DOHH2 (cell line): ENCODE data around the gene HOXC11.

ENCODE experiments used
- H3F3A ChIP-seq: fragments of 200-600 bp; sonication (generic), shearing (Covaris generic); 2 replicates; pipeline ENCODE4 v1.6.0; 2016; ENCODE audit warnings: antibody characterized with exemption, mild to moderate bottlenecking; ENCODE audit not compliant: control insufficient read depth, insufficient read depth
- H3K27ac ChIP-seq: fragments of 200-600 bp; sonication (generic); 2 replicates; pipeline ENCODE4 v1.5.1; 2014; ENCODE audit warnings: low read depth, mild to moderate bottlenecking, low read length, moderate library complexity
- H3K27me3 ChIP-seq: fragments of 200-600 bp; sonication (generic); 2 replicates; pipeline ENCODE4 v1.6.1; 2014; ENCODE audit warnings: mild to moderate bottlenecking, low read length, mixed read lengths; ENCODE audit not compliant: control insufficient read depth
- H3K36me3 ChIP-seq: fragments of 200-600 bp; sonication (generic); 2 replicates; pipeline ENCODE4 v1.6.1; 2014; ENCODE audit warnings: mild to moderate bottlenecking, low read length, moderate library complexity, mixed read lengths; ENCODE audit not compliant: control insufficient read depth
- H3K4me1 ChIP-seq: fragments of 200-600 bp; sonication (generic); 2 replicates; pipeline ENCODE4 v1.6.1; 2014; ENCODE audit warnings: mild to moderate bottlenecking, low read length, mixed read lengths; ENCODE audit not compliant: control insufficient read depth
- H3K4me2 ChIP-seq: fragments of 200-600 bp; sonication (generic); 2 replicates; pipeline ENCODE4 v1.6.0; 2014; ENCODE audit warnings: mild to moderate bottlenecking, low read length, moderate library complexity
- H3K4me3 ChIP-seq: fragments of 200-600 bp; sonication (generic); 2 replicates; pipeline ENCODE4 v1.5.1; 2014; ENCODE audit warnings: mild to moderate bottlenecking, low read length, mixed read lengths
- H3K79me2 ChIP-seq: fragments of 200-600 bp; sonication (generic); 2 replicates; pipeline ENCODE4 v1.6.1; 2014; ENCODE audit warnings: mild to moderate bottlenecking, low read length, mixed read lengths; ENCODE audit not compliant: control insufficient read depth
- H3K9me2 ChIP-seq: fragments of 200-600 bp; sonication (generic); replicated peaks from 2 replicates; pipeline ENCODE4 v1.6.1; 2014; ENCODE audit warnings: mild to moderate bottlenecking, low read length, mixed read lengths; ENCODE audit not compliant: control insufficient read depth
- H3K9me3 ChIP-seq: fragments of 200-600 bp; sonication (generic); 2 replicates; pipeline ENCODE4 v1.6.1; 2014; ENCODE audit warnings: antibody characterized with exemption, low read length, mixed read lengths; ENCODE audit not compliant: control insufficient read depth, insufficient read depth
- H4K20me1 ChIP-seq: fragments of 200-600 bp; sonication (generic); 2 replicates; pipeline ENCODE4 v1.6.0; 2014; ENCODE audit warnings: low read depth, mild to moderate bottlenecking, antibody characterized with exemption, low read length, moderate library complexity; ENCODE audit not compliant: control insufficient read depth, insufficient read depth
- EZH2phosphoT487 ChIP-seq: fragments of 200-600 bp; sonication (generic); IDR thresholded peaks from 2 replicates; pipeline ENCODE4 v1.6.1; 2017; ENCODE audit warnings: borderline replicate concordance, mild to moderate bottlenecking, antibody characterized with exemption, low read length, moderate library complexity, mixed read lengths
- TF ChIP-seq, protein P1 (sequence below): fragments of 200-600 bp; sonication (generic); IDR thresholded peaks from one replicate; pipeline ENCODE4 v1.5.1; 2014; ENCODE audit warnings: antibody characterized with exemption, mild to moderate bottlenecking, low read depth, low read length; ENCODE audit not compliant: poor library complexity, severe bottlenecking

The HOXC11 gene

DNA sequence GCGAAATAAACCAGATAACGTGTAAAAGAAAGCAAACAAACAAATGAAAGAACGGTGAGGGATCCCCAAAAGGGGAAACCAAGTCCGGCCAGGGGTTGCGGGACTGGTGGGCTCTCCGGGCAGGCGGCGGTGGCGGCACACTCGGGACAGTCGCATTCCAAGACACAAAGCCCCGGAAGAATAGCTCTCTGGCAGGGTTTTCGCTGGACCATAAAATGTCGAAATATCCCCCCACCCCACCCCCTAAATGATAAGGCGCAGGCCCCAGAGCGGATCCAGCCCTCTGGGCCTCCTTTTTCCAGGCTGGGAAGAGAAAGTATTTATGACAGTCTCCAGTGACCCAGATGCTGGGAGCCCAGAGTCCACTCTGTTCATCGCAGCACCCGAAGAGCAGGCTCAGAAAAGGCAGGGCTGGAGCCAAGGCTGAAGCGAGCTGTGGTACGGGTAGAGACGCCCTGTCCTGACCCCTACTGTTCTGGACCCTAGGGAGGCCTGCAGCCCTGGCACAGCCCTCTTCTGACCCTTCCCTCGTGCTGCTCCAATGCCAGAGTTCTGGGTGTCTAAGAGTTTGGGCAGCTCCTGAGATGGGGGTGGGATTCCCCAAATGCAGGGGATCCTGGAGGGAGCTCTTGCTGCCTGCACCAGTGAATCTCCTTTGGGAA lies 33.8 kb downstream of the HOXC11 start:
- Histone ChIP-seq H3K9me3 (no peaks in the 10 kb centered on the region), H3K4me2 (peak overlapping the region; percentile 78), H3F3A (no peaks in the 10 kb centered on the region), H3K4me3 (peak overlapping the region; percentile 61), H3K4me1 (peaks cover 27% of the 10 kb centered on the region), H3K79me2 (no peaks in the 10 kb centered on the region), H4K20me1 (no peaks in the 10 kb centered on the region), H3K27ac (no peak overlapping the region), H3K36me3 (no peaks in the 10 kb centered on the region), H3K9me2 (no peaks in the 10 kb centered on the region), H3K27me3 (peaks cover 94% of the 10 kb centered on the region)
- TF ChIP-seq, protein P1, sequence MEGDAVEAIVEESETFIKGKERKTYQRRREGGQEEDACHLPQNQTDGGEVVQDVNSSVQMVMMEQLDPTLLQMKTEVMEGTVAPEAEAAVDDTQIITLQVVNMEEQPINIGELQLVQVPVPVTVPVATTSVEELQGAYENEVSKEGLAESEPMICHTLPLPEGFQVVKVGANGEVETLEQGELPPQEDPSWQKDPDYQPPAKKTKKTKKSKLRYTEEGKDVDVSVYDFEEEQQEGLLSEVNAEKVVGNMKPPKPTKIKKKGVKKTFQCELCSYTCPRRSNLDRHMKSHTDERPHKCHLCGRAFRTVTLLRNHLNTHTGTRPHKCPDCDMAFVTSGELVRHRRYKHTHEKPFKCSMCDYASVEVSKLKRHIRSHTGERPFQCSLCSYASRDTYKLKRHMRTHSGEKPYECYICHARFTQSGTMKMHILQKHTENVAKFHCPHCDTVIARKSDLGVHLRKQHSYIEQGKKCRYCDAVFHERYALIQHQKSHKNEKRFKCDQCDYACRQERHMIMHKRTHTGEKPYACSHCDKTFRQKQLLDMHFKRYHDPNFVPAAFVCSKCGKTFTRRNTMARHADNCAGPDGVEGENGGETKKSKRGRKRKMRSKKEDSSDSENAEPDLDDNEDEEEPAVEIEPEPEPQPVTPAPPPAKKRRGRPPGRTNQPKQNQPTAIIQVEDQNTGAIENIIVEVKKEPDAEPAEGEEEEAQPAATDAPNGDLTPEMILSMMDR: no peak
- TF ChIP-seq EZH2phosphoT487: no peak; the same call in none of the 2 replicates

DNA sequence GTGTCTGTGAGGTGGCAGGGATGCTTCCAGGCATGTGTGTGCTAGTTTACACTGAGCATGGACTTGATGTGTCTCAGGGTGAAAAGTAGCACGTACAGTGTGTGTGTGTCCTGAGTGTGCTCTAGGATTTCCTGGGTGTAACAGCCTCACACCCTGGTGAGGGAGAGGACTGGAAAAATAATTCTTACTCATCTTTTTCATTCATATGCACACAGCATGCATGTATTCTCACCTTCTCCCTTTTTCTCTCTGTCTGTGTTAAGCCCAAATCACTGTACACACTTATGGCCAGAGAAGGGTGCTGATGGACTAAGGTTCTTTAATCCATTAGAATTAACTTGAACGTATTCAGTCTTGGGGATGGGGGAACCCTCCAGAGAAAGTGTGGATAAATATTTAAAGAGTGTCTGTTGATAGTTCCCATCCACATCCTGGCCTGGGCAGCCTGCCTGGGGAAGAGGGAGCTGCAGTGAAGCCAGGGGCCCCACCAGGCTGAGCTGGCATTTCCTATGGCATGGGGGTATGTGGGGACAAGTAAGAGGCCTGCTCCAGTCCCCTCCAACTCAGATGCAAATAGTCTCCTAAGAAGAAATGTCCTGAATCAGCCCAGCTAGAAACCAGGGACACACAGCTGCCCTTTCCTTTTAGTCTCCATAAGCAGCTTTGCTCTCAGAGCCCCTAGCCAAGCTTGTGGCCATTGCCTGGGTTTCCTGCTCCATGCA lies 34.8 kb downstream of the HOXC11 start:
- peaks cover 88% of the 10 kb centered on the region for H3K27me3 ChIP-seq
- no peaks in the 10 kb centered on the region for H3K36me3 ChIP-seq
- H3K27ac ChIP-seq: no peak overlapping the region
- no peaks in the 10 kb centered on the region for H4K20me1 ChIP-seq
- H3K4me3 ChIP-seq: no peak overlapping the region
- TF ChIP-seq, protein P1: no peak
- no peak for TF ChIP-seq EZH2phosphoT487
- H3K79me2 ChIP-seq: no peaks in the 10 kb centered on the region
- no peaks in the 10 kb centered on the region; the same call in 1 of the 2 replicates for H3F3A ChIP-seq
- no peaks in the 10 kb centered on the region for H3K9me3 ChIP-seq
- peaks cover 27% of the 10 kb centered on the region for H3K4me1 ChIP-seq
- no peaks in the 10 kb centered on the region for H3K9me2 ChIP-seq
- no peak overlapping the region for H3K4me2 ChIP-seq

DNA sequence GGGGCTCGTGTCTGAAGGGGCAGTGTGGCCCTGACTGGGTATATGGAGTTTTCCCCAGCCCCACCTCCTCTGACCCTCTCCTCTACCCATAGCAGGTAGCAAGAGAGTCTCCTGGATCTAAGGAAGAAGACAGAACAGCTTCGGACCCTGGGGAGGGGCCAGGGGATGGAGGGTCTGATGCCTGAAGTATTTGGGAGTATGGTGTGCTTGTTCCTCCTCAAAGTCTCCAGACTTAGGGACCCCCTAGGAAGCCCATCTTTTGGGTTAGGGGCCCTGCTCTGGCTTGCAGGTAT lies 35.3 kb downstream of the HOXC11 start:
- no peaks in the 10 kb centered on the region for H3K9me3 ChIP-seq
- H3K79me2 ChIP-seq: no peaks in the 10 kb centered on the region
- H3K9me2 ChIP-seq: no peaks in the 10 kb centered on the region
- H3K4me3 ChIP-seq: no peak overlapping the region
- H3K4me1 ChIP-seq: peaks cover 27% of the 10 kb centered on the region
- peaks cover 88% of the 10 kb centered on the region for H3K27me3 ChIP-seq
- no peaks in the 10 kb centered on the region for H4K20me1 ChIP-seq
- H3K4me2 ChIP-seq: no peak overlapping the region
- H3K36me3 ChIP-seq: no peaks in the 10 kb centered on the region
- no peak overlapping the region for H3K27ac ChIP-seq
- no peak for TF ChIP-seq EZH2phosphoT487
- TF ChIP-seq, protein P1: no peak
- no peaks in the 10 kb centered on the region; the same call in 1 of the 2 replicates for H3F3A ChIP-seq
